ENCODE data around the gene KLRF2. TPM values are rescaled to one million over a fixed set of nuclear protein-coding genes. Genes with fewer than 3 reads are reported as not detected.

Gene KLRF2
- total RNA-seq, 1 experiment from 2014 or later = not detected

- Histone ChIP-seq H3K23ac (ENCODE audit: insufficient read length, low read depth, low read length) (no peak overlapping the region), H4K8ac (replicated peaks; ENCODE audit: insufficient read length, low read depth, low read length) (no peak overlapping the region), H4K5ac (ENCODE audit: insufficient read length, low read depth, low read length) (no peak overlapping the region), H3K56ac (ENCODE audit: insufficient read length, low read depth, low read length) (no peak overlapping the region), H3K4ac (ENCODE audit: low read depth, low read length) (no peak overlapping the region), H2BK15ac (ENCODE audit: low read depth, low read length) (no peak overlapping the region), H2BK20ac (ENCODE audit: low read depth, low read length, poor library complexity, severe bottlenecking) (no peak overlapping the region), H3K79me1 (ENCODE audit: insufficient read depth, low read depth, low read length, poor library complexity, severe bottlenecking) (no peaks in the 10 kb centered on the region), H3K9me3 (ENCODE audit: control insufficient read depth, low read depth, low read length) (no peaks in the 10 kb centered on the region), H3T11ph (ENCODE audit: low read length) (no peak overlapping the region), H2AK5ac (ENCODE audit: insufficient read length, low read length) (no peak overlapping the region), H3K79me2 (ENCODE audit: insufficient read depth, low read length) (no peaks in the 10 kb centered on the region), H3K9ac (ENCODE audit: extremely low read depth, insufficient read length, low read length) (no peak overlapping the region), H3K27me3 (ENCODE audit: insufficient read depth, low read length) (no peaks in the 10 kb centered on the region), H3K4me1 (ENCODE audit: insufficient read depth, low read length) (no peaks in the 10 kb centered on the region), H3K14ac (ENCODE audit: insufficient read depth, low read length) (no peak overlapping the region), H2BK12ac (ENCODE audit: insufficient read length, low read depth, low read length) (no peak overlapping the region), H4K91ac (ENCODE audit: insufficient read length, low read depth, low read length) (no peak overlapping the region), H2BK120ac (ENCODE audit: low read depth, low read length, poor library complexity, severe bottlenecking) (no peak overlapping the region), H3K18ac (ENCODE audit: insufficient read length, low read depth, low read length) (no peak overlapping the region), H4K20me1 (ENCODE audit: control insufficient read depth, insufficient read depth, insufficient read length) (no peaks in the 10 kb centered on the region), H3K23me2 (ENCODE audit: insufficient read length, low read depth, low read length, poor library complexity, severe bottlenecking) (no peaks in the 10 kb centered on the region), H2AFZ (ENCODE audit: low read length) (no peak overlapping the region), H3K4me2 (ENCODE audit: insufficient read depth, insufficient read length, low read length) (no peak overlapping the region), H3K27ac (ENCODE audit: insufficient read length, low read depth, low read length) (no peak overlapping the region), H2BK5ac (ENCODE audit: insufficient read length, low read length) (no peak overlapping the region)
- DNase-seq = no peak
- Mint-ChIP-seq H3K36me3 (ENCODE audit: insufficient read depth in 1 of 3, low read depth in 3 of 3) (no peaks in the 10 kb centered on the region), H3K4me3 (no peak overlapping the region), H3K9me3 (no peaks in the 10 kb centered on the region; a peak in 1 of 5 replicates), H3K27ac (no peak overlapping the region), H3K27me3 (ENCODE audit: low read depth) (no peaks in the 10 kb centered on the region), H3K4me1 (peaks cover 12 to 15% of the 10 kb centered on the region in 2 experiments)
- TF ChIP-seq, protein P1, sequence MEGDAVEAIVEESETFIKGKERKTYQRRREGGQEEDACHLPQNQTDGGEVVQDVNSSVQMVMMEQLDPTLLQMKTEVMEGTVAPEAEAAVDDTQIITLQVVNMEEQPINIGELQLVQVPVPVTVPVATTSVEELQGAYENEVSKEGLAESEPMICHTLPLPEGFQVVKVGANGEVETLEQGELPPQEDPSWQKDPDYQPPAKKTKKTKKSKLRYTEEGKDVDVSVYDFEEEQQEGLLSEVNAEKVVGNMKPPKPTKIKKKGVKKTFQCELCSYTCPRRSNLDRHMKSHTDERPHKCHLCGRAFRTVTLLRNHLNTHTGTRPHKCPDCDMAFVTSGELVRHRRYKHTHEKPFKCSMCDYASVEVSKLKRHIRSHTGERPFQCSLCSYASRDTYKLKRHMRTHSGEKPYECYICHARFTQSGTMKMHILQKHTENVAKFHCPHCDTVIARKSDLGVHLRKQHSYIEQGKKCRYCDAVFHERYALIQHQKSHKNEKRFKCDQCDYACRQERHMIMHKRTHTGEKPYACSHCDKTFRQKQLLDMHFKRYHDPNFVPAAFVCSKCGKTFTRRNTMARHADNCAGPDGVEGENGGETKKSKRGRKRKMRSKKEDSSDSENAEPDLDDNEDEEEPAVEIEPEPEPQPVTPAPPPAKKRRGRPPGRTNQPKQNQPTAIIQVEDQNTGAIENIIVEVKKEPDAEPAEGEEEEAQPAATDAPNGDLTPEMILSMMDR (conservative IDR thresholded peaks at IDR 0.05) = no peak
Measured at GRCh38 chr12:9883175-9883574, 1.9 kb downstream of the KLRF2 start.

All from H9 (cell line).